ENCODE data around the gene CABP1.

Gene CABP1

GRCh38 chr12:120639771-120640721 lies at the start of gene CABP1:
CABP1 (plus strand) TSS chr12:120640626; CDS start chr12:120640686, 60 bp downstream.
- no peak within 1 kb of the TSS for H3K9ac ChIP-seq
- H3K27ac ChIP-seq, result no peak within 1 kb of the TSS
- H2AFZ ChIP-seq (ENCODE audit: low read depth), result peak within 1 kb of the TSS; percentile 47; the same call in 1 of the 2 replicates

DNA sequence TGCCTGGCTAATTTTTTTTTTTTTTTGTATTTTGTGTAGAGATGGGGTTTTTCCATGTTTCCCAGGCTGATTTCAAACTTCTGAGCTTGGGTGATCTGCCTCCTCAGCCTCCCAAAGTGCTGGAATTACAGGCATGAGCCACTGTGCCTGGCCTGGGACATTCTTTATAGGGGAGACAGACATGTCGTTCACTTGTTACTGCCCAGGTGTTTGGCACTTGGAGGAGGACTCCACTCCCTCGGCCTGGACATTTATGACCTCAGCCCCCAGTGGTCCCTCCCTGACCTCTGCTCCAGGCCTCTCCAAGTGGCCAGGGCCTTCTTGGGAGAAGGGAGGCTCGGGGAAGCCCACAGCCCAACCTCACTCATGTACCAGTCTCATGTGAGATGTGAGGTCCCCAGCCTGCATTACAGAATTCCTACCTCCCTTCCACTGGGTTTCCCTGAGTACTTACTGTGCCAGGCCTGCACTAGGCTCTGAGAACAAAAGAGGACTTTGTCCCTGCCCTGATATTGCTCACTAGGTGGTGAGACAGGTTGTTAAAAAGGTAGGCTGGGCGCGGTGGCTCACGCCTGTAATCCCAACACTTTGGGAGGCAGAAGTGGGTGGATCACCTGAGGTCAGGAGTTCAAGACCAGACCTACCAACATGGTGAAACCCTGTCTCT lies 49.6 kb upstream of the CABP1 start:
- H3K4me2 ChIP-seq, result no peak overlapping the region
- H3K27ac ChIP-seq, result no peak overlapping the region
- H3K4me3 ChIP-seq (IDR thresholded peaks at IDR 0.05; ENCODE audit: insufficient read depth, low read depth, low read length), result no peak overlapping the region
- no peak overlapping the region for H2AFZ ChIP-seq (ENCODE audit: low read depth)
- TF ChIP-seq, protein P1, sequence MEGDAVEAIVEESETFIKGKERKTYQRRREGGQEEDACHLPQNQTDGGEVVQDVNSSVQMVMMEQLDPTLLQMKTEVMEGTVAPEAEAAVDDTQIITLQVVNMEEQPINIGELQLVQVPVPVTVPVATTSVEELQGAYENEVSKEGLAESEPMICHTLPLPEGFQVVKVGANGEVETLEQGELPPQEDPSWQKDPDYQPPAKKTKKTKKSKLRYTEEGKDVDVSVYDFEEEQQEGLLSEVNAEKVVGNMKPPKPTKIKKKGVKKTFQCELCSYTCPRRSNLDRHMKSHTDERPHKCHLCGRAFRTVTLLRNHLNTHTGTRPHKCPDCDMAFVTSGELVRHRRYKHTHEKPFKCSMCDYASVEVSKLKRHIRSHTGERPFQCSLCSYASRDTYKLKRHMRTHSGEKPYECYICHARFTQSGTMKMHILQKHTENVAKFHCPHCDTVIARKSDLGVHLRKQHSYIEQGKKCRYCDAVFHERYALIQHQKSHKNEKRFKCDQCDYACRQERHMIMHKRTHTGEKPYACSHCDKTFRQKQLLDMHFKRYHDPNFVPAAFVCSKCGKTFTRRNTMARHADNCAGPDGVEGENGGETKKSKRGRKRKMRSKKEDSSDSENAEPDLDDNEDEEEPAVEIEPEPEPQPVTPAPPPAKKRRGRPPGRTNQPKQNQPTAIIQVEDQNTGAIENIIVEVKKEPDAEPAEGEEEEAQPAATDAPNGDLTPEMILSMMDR (conservative IDR thresholded peaks at IDR 0.05; ENCODE audit: low read depth, low read length), result no peak
- H3K9ac ChIP-seq, result no peak overlapping the region
- H3K36me3 ChIP-seq (ENCODE audit: insufficient read depth), result no peaks in the 10 kb centered on the region
- H3K79me2 ChIP-seq (ENCODE audit: insufficient read depth, low read depth), result no peaks in the 10 kb centered on the region
- H3K4me1 ChIP-seq (ENCODE audit: low read depth, poor library complexity, severe bottlenecking), result no peaks in the 10 kb centered on the region
- no peaks in the 10 kb centered on the region for H4K20me1 ChIP-seq (ENCODE audit: insufficient read depth)
- no peaks in the 10 kb centered on the region for H3K27me3 ChIP-seq (ENCODE audit: insufficient read depth, low read depth)

More at GRCh38 chr12:120639771-120640721, at the start of gene CABP1:
- Histone ChIP-seq H3K4me2 (peak within 1 kb of the TSS; percentile 51), H3K4me3 (IDR thresholded peaks at IDR 0.05; ENCODE audit: insufficient read depth, low read depth, low read length) (no peak within 1 kb of the TSS), H3K4me1 (ENCODE audit: low read depth, poor library complexity, severe bottlenecking) (no peaks in the 10 kb centered on the region), H3K36me3 (ENCODE audit: insufficient read depth) (no peaks in the 10 kb centered on the region), H4K20me1 (ENCODE audit: insufficient read depth) (no peaks in the 10 kb centered on the region), H3K27me3 (ENCODE audit: insufficient read depth, low read depth) (peaks cover 14% of the 10 kb centered on the region; the same call in 1 of the 2 replicates), H3K79me2 (ENCODE audit: insufficient read depth, low read depth) (no peaks in the 10 kb centered on the region)
- TF ChIP-seq, protein P1 (conservative IDR thresholded peaks at IDR 0.05; ENCODE audit: low read depth, low read length), result no peak

DNA sequence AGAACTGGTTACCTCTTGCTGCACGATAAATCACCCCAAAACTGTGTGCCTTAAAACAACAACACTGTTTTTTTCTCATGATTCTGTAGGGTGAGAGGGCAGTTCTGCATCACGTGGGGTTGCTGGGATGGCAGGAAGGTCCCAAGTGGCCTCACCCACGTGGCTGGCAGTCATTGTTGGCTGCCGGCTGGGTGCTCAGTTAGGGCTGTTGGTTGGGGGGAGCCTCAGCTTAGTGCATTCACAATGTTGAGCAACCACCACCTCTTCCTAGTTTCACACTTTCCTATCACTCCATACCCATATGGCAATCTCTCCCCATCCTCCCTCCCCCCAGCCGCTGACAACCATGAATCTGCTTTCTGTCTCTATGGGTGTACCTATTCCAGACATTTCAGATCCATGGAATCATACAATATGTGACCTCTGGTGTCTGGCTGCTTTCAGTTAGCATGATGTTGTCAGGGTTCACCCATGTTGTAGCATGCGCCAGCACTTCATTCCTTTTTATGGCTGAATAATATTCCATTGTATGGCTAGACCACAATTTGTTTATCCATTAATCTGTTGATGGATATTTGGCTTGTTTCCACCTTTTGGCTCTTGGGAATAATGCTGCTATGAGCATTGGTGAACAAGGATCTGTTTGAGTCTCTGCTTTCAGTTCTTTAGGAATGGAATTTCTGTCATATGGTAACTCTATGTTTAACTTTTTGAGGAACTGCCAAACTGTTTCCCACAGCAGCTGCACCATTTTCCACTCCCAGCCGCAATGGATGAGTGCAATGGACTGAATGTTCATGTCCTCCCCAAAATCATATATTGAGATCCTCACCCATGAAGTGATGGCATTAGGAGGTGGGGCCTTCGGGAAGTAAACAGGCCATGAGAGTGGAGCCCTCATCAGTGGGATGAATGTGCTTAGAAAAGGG lies 48.0 kb upstream of the CABP1 start:
- H3K36me3 ChIP-seq (ENCODE audit: insufficient read depth), result no peaks in the 10 kb centered on the region
- no peak overlapping the region for H3K27ac ChIP-seq
- no peak overlapping the region for H3K4me3 ChIP-seq (IDR thresholded peaks at IDR 0.05; ENCODE audit: insufficient read depth, low read depth, low read length)
- H3K27me3 ChIP-seq (ENCODE audit: insufficient read depth, low read depth), result no peaks in the 10 kb centered on the region
- no peaks in the 10 kb centered on the region for H4K20me1 ChIP-seq (ENCODE audit: insufficient read depth)
- H3K4me1 ChIP-seq (ENCODE audit: low read depth, poor library complexity, severe bottlenecking), result no peaks in the 10 kb centered on the region
- H3K9ac ChIP-seq, result no peak overlapping the region
- TF ChIP-seq, protein P1 (conservative IDR thresholded peaks at IDR 0.05; ENCODE audit: low read depth, low read length), result no peak
- no peak overlapping the region for H3K4me2 ChIP-seq
- no peak overlapping the region for H2AFZ ChIP-seq (ENCODE audit: low read depth)
- H3K79me2 ChIP-seq (ENCODE audit: insufficient read depth, low read depth), result no peaks in the 10 kb centered on the region

DNA sequence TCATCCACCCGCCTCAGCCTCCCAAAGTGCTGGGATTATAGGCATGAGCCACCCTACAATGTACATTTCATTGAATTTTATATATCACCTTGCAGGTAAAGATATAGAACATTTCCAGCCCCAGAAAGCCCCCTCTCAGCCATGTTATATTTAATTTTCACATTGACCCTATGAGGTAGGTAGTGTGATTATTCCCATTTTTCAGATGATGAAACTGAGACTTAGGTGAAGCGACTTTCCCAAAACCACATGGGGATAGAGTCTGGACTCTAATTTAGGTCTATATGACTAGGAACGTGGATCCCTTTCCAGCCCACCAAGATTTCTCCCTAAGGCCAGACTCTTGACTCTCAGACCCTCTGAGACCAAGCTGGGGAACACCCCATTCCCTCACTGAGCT lies 43.5 kb upstream of the CABP1 start:
- Histone ChIP-seq H3K79me2 (ENCODE audit: insufficient read depth, low read depth) (no peaks in the 10 kb centered on the region), H2AFZ (ENCODE audit: low read depth) (no peak overlapping the region), H3K4me2 (no peak overlapping the region), H3K4me3 (IDR thresholded peaks at IDR 0.05; ENCODE audit: insufficient read depth, low read depth, low read length) (no peak overlapping the region), H3K9ac (no peak overlapping the region), H3K36me3 (ENCODE audit: insufficient read depth) (no peaks in the 10 kb centered on the region), H4K20me1 (ENCODE audit: insufficient read depth) (no peaks in the 10 kb centered on the region), H3K27ac (no peak overlapping the region), H3K4me1 (ENCODE audit: low read depth, poor library complexity, severe bottlenecking) (no peaks in the 10 kb centered on the region), H3K27me3 (ENCODE audit: insufficient read depth, low read depth) (no peaks in the 10 kb centered on the region)
- TF ChIP-seq, protein P1 (conservative IDR thresholded peaks at IDR 0.05; ENCODE audit: low read depth, low read length), result no peak

All from KMS-11 (cell line).